Stimulated activated CD8-positive, alpha-beta memory T cell treated with anti-CD3 and anti-CD28 coated beads, Interleukin-2, amount 100 ng/mL, for 48 hours (primary cell): ENCODE measurements around the gene REV1.
A peak's percentile ranks its signal among the peaks of the same experiment; 100 is the strongest.
"Not testable (repeated sequence)": the region's sequence is repeated elsewhere in the genome, so short reads cannot be mapped to it uniquely, and the experiment has no call there.

Experiments
- DNase-seq, 2 donors: peaks; one replicate each; pipeline ENCODE4 v3.0.0-alpha.2; 2020; ENCODE audit warnings: low read depth in 2 of 2

The REV1 gene

DNA sequence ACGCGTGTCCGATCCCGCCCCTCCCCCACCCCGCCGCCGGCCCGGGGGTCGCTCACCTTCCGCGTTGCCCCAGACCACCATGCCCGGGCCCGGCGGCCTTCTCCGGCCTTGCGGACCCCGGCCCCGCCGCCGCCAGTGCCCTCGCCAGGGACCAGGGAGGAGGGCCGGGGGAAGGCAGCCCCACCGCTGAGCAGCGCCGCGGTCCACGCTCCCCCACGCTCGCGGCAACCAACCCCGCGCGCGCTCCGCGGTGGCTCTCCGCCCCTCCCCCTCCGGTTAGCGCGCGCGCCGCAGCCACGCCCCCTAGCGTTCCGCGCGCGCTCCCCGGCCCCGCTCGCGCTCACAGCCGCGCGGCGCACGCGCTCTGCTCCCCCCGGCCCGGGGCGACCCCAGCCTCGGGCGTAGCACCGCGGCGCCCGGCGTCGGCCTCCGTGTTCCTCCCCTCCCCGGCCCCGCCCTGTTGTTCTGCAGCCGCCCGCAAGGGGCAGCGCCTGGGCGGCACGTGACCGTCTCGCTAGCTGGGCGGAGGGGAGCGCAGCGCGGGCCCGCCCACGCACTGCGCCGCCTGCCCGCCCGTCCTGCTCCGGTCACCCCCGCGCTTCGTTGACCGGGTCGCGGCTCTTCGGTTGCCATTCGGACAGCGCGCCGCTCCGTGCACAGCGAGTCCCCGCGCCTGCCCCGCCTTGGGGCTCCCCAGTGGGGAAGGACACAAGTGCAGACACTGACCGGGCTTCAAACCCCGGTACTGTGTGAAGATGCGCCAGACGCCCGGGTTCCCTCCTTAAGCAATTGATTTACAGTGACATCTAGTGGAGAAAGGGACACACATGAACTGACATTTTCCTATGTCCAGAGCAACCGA, at the start of gene REV1:
Gene REV1 (minus strand): TSS at position 257 of the 862 bp plus-strand sequence. CDS start 25,042 bp downstream, outside the sequence.
- DNase-seq, result peak; percentile 82 to 91

DNA sequence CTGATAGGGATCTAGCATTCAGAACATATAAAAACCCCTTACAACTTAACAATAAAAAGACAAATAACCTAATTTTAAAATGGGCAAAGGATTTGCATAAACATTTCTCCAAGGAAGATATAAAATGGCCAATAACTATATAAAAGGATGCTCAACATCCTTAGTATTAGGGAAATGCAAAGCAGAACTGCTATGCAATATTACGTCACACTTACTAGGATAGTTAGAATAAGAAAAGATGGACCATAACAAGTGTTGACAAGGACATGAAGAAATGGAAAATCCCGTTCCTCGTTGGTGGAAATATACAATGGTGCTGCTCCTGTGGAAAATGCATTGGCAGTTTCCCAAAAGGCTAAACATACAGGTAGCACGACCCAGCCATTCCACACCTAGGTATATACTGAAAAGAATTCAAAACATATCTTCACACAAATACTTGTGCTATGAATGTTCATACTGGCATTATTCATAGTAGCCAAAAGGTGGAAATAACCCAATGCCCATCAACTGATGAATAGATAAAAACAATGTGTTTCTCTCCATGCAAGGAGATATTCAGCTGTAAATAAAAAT, 48.2 kb upstream of the REV1 start:
- DNase-seq, result no peak

DNA sequence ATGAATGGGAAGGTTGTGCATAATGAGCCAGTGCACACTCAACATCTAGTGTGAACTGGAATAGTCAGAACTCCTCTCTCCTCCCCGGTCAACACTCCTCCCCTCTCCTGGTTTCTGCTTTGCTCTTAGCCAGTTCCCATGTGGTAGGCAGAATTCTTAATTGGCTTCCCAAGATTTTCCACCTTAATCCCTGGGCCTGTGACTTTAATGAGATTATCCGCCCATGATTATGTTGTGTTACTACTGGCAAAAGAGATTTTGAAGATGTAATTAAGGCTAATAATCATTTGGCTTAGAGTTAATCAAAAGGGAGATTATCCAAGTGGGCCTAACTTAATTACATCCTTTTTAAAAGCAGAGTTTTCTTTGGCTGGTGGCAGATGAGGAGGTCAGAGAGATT, 34.2 kb upstream of the REV1 start:
- no peak for DNase-seq

DNA sequence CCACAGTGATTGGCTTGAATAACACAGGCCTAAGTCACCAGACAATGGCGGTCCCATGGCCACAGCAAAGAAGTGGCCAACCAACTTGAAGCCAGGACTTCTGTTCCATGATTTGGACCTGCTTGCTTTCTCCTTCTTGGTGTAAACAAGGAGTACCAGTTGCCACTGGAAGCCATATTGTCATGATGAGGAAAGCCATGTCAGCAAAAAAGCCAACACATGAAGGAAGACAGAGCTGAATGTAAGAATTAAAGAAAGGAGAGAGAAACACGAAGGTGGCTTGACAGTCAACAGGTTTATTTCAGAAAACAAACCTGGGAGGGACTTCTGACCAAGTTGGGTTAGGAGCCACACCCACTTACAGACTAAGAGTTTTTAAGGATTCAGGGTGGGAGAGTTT, 32.3 kb upstream of the REV1 start:
- DNase-seq, result no peak

DNA sequence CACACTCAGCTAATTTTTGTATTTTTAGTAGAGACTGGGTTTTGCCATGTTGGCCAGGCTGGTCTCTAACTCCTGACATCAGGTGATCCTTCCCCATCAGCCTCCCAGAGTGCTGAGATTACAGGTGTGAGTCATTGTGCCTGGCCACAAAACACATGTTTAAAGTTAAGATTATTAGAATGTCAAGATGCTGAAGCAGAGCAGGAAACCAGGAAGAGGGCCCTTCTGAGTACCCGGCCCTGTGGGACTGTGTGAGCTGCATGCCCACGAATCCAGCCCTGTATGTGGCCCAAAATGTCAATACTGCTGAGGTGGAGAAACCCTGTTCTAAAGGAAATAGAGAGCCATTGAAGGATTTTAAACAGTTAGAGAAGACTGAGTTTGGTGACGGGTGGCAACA, 31.0 kb upstream of the REV1 start:
- no peak for DNase-seq

DNA sequence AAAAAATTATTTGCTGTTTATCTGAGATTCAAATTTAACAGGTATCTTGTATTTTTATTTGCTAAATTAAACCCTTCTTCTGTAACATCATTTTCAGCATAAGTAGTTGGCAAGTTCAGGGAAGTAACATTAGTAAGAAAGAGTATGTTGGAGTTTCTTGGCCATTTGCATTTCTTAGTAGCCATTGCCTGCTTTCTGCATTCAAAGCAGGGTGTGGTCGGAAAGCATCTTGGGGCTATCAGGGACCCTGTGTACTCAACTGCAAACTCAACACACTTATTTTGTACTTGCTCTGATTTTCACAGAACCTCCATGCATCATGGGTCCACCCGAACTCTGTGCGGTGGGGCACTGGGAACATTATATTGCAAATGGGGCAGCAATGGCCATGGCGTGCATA, 30.4 kb upstream of the REV1 start:
- DNase-seq, result no peak

DNA sequence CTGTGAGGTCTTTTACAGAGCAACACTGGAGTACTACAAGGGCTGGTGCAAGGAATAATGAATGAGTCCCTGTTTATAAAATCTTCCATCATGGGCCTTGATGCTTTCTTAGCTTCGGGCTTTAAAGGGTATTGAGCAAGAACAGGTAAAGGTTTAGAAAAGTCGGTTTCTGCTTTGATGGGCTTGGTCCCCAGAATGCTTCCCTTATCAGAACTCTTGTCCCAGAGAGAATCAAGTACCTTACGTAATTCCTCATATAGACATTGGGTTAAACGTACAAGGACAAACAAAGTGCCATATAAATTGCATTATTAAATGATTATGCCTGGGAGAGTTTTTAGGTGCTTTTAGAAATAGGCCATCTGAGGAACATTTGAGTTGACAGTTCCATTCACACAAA, 24.5 kb upstream of the REV1 start:
- no peak for DNase-seq

DNA sequence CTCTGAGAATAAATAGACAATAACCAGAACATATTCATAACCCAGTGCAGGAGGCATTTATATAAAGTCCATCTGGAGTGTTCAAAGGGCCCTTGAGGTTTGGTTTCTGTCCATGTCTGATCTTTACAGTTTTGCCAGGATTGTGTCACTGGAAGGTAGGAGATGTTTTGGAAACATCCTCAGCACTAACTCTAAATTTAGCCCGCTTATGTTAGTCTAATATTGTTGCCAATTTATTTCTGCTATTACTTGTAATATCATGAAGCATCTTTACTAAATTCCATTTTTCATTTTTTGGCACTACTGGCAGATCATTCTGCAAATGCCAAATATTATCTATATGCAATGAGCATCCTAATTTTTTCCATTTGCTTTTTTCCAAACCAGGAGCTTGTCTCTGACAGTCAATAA, 22.4 kb upstream of the REV1 start:
- DNase-seq, result no peak

DNA sequence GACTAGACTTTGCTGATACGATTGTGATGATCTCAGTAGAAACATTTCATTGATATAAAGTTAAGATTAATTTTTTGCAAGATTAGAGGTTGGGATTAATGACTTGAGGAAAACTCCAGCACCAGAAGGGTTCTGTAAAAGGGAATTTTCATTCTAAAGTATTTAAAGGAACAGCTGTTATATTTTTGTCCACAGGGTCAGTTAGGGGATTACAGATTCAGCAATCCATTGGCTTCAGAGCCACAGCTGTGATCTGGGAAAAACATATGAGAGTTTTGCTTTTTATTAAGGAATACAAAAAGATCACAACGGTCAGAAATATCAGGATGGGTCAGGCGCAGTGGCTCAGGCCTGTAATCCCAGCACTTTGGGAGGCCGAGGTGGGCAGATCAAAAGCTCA, 19.6 kb upstream of the REV1 start:
- DNase-seq, result no peak

DNA sequence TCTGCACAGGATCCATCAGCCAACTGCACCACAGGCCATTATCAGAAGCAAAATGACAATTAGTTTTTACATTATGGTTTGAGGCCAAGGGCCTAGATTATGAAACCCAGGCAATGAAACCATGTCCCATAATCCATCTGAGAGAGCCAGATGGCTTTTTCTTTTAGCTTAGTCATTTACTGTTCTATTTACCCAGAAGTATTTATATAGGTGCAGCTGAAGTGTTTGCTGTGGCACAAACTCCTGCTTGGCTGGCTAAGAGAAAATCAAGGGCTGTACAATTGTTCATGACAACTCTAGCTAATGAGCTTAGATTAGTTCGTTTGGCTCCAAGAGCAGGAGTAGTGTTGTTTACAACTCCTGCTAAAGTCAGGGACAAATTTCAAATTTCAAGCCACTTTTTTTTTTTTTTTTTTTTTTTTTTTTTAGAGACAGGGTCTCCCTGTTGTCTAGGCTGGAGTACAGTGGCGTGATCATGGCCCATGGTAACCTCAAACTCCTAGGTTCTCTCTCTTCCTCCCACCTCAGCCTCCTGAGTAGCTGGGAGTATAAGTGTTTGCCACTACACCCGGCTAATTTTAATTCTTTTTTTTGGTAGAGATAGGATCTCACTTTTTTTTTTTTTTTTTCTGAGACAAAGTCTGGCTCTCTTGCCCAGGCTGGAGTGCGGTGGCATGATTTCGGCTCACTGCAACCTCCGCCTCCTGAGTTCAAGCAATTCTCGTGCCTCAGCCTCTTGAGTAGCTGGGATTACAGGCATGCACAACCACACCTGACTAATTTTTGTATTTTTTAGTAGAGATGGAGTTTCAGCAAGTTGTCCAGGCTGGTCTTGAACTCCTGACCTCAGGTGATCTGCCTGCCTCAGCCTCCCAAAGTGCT, 18.4 kb upstream of the REV1 start:
- DNase-seq, result no peak

DNA sequence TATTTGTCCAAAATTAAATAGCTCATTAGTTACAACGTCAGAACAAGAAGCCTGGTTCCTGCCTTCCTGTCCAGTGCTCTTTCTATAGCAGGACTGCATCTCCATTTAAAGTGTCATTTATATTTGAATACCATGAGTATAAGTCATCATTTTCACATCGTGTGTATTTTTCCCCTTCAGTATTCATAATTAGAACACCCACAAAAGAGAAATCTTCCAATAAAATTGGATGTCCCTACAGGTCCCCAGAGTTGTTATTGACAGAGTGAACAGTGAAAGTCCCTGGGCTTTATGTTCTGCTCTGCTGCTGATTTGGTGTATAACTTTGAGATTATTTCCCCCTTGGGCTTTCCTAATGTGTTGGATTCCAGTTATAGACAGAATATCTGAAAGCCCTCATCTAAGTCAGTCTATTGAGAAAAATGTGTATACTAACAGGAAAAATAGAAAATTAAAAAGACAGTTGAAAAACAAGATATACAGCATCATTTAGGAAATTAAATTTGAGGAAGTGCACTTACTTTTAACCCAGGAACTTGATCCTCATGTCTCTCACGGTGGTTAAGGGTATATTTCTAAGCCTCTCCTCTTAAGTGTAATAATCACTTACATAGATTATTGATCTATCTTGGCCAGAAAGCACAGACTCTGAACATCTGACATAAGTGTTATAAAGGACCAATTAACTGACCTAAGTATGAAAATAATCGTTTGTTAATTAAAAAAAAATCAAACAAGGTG, 15.2 kb upstream of the REV1 start:
- DNase-seq, result no peak

DNA sequence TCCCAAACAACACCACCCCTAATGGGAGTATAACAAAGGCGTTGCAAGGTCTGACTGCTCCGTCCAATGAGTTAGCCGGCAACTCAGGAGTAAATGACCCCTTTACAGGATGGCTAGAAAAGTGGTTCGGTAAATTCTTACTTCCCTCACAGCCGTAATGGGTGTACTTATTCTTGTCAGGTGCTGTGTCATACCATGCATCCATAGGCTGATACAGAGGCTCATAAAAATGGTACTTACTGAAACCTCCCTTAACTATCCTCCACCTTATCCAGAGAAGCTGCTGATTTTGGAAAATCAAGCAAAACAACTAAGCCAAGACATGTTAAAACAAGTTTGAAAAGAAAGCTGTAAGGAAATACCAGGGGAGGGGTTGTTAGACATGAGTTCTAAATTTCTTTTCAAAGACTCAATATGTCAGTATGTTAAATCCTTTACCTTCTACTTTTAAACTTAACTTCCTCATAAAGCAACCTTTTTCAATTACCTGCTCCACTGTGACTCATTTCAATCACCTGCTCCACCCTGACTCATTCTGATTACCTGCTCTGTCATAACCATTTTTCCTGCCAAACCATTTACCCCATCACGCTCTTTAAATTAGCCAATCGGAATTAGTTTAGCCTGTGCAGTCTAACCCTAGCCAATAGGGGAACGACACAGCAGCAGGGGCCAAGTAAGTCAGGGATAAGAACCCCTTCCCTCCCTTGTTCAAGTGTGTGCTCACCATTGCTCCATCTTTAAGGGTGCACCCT, 14.0 kb upstream of the REV1 start:
- not testable (repeated sequence) for DNase-seq

DNA sequence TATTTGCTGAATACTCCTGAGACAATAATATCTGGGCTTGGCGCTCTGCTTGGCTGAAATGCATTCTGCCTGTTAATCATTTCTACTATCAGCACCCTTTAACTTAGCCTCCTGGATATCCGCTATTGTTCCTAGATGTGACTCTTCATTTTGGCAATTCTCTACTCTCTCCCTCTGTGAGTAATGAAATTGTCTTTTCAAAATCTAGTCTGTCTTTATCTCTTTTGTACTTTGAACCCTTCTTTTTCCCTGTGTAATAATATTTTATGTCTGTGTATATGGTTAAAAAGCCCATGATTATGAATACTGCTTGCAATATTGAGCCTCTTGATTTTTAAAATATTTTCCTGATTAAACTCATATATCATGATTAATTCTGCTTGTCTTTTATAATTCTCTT, 6.2 kb upstream of the REV1 start:
- DNase-seq, result no peak

DNA sequence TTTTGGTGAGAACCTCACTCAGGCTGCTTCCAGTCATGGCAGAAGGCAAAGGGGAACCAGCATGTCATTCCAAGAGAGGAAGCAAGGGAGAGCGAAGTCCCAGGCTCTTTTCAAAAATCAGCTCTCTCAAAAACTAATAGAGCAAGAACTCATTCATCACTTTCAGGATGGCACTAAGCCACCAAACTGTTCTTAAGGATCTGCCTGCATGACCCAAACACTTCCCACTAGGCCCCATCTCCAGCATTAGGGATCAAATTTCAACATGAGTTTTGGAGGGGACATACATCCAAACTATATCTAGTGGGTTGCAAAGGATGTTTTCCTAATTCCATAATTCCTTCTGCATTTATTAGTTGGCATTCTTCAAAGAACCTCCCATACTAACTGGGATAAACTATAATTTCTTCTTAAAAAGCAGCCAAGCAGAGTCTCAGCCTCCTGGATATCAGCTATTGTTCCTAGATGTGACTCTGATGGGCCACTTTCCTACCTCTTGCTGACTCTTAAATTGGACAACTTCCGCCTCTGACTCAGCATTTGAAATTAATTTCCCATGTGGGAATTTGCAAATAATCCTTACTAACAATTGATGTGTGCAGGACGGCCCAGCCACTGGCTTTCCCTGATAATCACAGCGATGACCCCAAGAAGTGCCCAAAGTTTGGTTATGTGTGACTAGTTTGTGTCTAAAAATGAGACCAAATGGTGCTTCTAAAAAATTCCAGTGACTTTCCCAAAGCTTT, 5.5 kb upstream of the REV1 start:
- DNase-seq, result no peak

DNA sequence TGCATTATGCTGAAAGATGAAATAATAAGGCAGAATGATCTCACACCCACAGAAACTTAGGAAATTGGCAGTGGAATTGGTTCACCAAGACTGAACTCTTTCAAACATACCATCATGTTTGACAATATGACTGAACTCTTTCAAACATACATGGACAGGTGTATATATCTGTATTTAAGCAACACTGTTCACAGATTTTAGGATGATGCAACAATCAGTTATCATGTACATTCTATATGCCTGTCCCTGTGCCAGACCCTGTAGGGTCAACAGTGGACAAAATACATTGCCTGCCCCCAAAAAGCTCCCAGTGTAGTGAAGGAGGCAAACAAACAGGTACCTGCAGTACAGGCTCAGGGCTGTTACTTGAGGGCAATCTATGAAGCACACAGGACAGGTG, 2.9 kb upstream of the REV1 start:
- no peak for DNase-seq

DNA sequence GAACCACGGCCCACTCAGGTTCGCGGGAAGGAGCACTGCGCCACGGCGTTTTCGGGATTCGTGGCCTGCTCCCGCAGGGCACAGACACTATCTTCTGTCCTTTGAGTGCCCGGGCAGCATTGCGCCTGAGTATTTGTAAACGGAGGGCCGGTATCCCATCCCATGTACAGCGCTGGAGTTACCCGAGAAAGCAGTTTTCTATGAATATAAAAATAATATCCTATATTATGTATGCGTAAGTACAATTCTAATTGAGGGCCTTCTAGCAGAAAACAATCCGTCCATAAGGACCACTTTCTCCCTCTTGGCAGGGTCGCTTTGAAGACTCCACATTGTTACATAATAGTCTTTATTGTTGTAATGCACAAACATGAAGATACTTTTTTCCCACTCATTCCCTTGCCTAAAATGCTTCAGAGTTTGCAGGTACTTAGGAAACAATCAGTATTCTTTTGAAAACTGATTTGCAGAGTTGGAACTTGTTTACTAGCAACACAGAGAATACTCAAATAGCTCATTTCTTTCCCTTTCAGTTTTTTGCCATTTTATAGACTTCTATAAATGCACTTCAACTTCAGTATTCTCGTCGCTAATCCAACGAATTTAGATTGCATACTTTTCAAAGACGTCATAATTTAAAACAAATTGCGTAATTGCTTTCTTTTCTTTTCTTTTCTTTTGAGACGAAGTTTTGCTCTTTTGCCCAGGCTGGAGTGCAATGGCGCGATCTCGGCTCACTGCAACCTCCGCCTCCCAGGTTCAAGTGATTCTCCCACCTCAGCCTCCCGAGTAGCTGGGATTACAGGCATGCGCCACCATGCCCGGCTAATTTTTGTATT, 1.0 kb upstream of the REV1 start:
- DNase-seq, result no peak

DNA sequence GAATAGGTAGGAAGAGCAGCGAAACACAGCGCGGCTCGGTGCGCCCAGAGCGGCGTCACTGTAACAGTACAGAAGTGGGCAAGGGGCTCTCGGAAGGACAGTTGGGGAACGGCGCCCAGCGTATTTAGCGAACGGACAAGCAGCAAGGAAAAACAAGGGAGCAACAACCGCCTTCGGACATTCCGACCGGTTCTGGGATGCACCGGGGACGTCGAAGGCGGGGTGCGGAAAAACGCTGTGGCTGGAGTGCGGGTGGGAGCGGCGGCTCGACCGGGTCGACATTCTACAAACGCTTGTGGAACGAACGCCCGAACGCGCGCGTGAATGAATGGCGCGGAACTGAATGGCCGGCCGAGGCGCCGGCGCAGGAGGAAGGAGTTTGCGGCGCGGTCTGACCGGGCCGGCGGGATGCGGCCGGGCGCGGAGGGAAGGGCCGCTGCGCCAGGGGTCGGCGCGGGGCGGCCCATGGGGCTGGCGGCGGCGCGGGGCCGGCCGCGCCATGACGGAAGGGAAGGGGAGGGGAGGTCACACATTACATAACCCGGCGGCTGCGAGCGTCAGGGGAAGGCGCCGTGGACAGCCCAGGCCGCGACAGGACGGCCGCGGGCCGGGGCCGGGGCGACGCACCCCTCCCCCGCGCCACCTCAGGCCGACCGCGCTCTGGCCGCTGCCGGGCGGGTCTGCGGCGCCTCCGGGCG, 605 bp downstream of the REV1 start:
- DNase-seq, result peak; percentile 14 to 30

DNA sequence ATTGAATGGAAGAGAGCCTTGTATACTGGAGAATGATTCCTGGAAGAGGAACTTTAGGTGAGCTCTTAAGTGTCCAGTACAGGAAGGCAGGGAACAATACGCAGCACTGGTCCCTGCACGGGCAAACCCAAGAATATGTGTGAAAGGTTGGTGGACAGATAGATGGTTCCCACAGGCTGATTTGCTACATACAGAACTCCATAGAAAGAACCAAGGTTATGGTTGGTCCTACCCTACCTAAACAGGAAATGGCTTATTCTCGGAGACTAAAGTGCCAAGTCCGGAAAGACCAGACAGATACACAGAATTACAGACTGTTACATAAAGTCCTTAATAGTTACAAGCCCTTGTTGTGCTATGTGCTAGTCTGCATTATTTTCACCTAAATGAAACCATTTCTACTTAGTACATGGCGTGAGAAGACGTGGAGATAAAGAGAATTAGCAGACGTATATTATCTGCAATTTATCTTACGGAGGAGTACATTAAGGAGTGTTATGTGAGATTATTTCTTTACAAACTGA, 1.2 kb downstream of the REV1 start:
- DNase-seq, result no peak

DNA sequence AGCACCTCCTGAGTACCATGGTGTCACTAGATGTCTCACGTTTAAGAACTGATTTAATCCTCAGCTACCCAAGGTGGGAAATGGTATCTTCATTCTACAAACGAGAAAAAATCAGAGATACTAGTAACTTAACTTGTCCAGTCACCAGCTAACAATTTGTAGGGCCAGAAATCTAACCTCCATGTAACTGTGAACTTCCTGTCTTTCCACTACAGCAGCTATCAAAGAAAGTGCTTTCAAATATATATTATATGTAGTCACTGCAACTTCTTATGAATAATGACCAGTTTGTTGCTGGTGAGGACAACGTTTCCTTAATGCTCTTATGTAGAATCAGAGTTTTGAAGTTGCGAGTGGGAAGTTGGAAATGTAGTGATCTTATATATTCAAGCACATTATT, 1.9 kb downstream of the REV1 start:
- DNase-seq, result no peak
